K562 (cell line): ENCODE results near the gene MPC2. TPM values are rescaled to one million over a fixed set of nuclear protein-coding genes. Genes with fewer than 3 reads are reported as not detected.

Experiments
- KDM2B ChIP-seq: fragments of 250-450 bp; sonication (Bioruptor Pico); IDR thresholded peaks from 2 replicates; pipeline ENCODE4 v1.8.0; 2021; ENCODE audit warnings: mild to moderate bottlenecking, moderate library complexity
- NEUROD1 ChIP-seq: fragments of 150-350 bp; IDR thresholded peaks from 2 replicates; pipeline ENCODE4 v1.6.1; 2014; ENCODE audit warnings: borderline replicate concordance, low read length, low read depth; ENCODE audit not compliant: partially characterized antibody
- POLR2AphosphoS5 ChIP-seq: IDR thresholded peaks from 2 replicates; pipeline ENCODE4 v1.6.1; 2011; ENCODE audit warnings: mild to moderate bottlenecking, low read depth, low read length, moderate library complexity; ENCODE audit not compliant: control insufficient read depth, insufficient read depth
- TEAD2 ChIP-seq: fragments of 450-650 bp; IDR thresholded peaks from 2 replicates; pipeline ENCODE4 v1.6.1; 2016; ENCODE audit warnings: missing genetic modification characterization, control low read depth, missing compliant biosample characterization
- YBX1 ChIP-seq: fragments of 450-650 bp; IDR thresholded peaks from 2 replicates; pipeline ENCODE4 v1.7.1; 2016; ENCODE audit warnings: mild to moderate bottlenecking
- ZFX ChIP-seq: sonication (generic); formaldehyde crosslinking; IDR thresholded peaks from 2 replicates; pipeline ENCODE4 v1.8.0; 2022; ENCODE audit warnings: mild to moderate bottlenecking, missing genetic modification reagents, moderate library complexity
- ZNF175 ChIP-seq: fragments of 200-800 bp; sonication (Bioruptor generic); IDR thresholded peaks from 2 replicates; pipeline ENCODE4 v1.6.1; 2016; ENCODE audit warnings: low read depth, mild to moderate bottlenecking, missing genetic modification characterization, missing compliant biosample characterization
- ZNF316 ChIP-seq: fragments of 450-650 bp; IDR thresholded peaks from 2 replicates; pipeline ENCODE4 v1.6.1; 2016
- ZZZ3 ChIP-seq: fragments of 450-650 bp; IDR thresholded peaks from 2 replicates; pipeline ENCODE4 v1.6.1; 2016; ENCODE audit warnings: antibody characterized with exemption, mild to moderate bottlenecking, moderate library complexity
- polyA plus RNA-seq, 8 experiments: library from polyadenylated mRNA; depleted of rRNA in 4 of 8; stranded (reverse) in 5 of 8; unstranded in 3 of 8; fragments of >200 nt; fragmentation: Nextera tagmentation in 2 of 8; fragmentation: Illumina TruSeq in 1 of 8; extraction: Ambion mirVana in 2 of 8; extraction: Trizol in 1 of 8; gene quantifications; 2 replicates each; pipeline versions ENCODE4 v1.2.1 to v1.2.3, GENCODE V29; 2011 to 2014; ENCODE audit warnings: inconsistent platforms in 1 of 8, missing spikeins in 1 of 8
- total RNA-seq, 7 experiments: library from RNA; depleted of rRNA in 6 of 7; stranded (reverse); fragments of >200 nt in 6 of 7; fragmentation: Illumina TruSeq in 2 of 7; extraction: Trizol in 2 of 7; gene quantifications; 2 replicates each; pipeline versions ENCODE4 v1.2.1 to v1.2.3, GENCODE V29; 2011 to 2021; ENCODE audit warnings: low replicate concordance in 1 of 7
- TF ChIP-seq, protein P1 (sequence below): fragments of 450-650 bp; IDR thresholded peaks from 2 replicates; pipeline ENCODE4 v1.6.1; 2016; ENCODE audit warnings: low read depth, mild to moderate bottlenecking, moderate library complexity
- TF ChIP-seq, protein P2 (sequence below), 2 experiments: fragments of 450-650 bp; IDR thresholded peaks; 2 replicates each; pipeline ENCODE4 v1.6.1; 2016
- TF ChIP-seq, protein P3 (sequence below): sonication (generic); formaldehyde crosslinking; IDR thresholded peaks from 2 replicates; pipeline ENCODE4 v1.5.0; 2020; ENCODE audit warnings: missing genetic modification reagents
- TF ChIP-seq, protein P4 (sequence below), 2 experiments: fragments of 450-650 bp; IDR thresholded peaks; 2 replicates each; pipeline ENCODE4 v1.6.1; 2016; ENCODE audit warnings: mild to moderate bottlenecking in 2 of 2, borderline replicate concordance in 1 of 2, low read depth in 1 of 2, moderate library complexity in 1 of 2
- TF ChIP-seq, protein P5 (sequence below): fragments of 250-450 bp; sonication (Bioruptor Pico); IDR thresholded peaks from 2 replicates; pipeline ENCODE4 v1.8.0; 2022; ENCODE audit warnings: inconsistent platforms, mild to moderate bottlenecking, moderate library complexity, borderline replicate concordance

MPC2 gene
- total and polyA plus RNA-seq, 9 of the 15 experiments (the other 6 are each of a cell fraction or from before 2014, with no cell fraction given) = 70.7 to 179 (median 144) TPM

DNA sequence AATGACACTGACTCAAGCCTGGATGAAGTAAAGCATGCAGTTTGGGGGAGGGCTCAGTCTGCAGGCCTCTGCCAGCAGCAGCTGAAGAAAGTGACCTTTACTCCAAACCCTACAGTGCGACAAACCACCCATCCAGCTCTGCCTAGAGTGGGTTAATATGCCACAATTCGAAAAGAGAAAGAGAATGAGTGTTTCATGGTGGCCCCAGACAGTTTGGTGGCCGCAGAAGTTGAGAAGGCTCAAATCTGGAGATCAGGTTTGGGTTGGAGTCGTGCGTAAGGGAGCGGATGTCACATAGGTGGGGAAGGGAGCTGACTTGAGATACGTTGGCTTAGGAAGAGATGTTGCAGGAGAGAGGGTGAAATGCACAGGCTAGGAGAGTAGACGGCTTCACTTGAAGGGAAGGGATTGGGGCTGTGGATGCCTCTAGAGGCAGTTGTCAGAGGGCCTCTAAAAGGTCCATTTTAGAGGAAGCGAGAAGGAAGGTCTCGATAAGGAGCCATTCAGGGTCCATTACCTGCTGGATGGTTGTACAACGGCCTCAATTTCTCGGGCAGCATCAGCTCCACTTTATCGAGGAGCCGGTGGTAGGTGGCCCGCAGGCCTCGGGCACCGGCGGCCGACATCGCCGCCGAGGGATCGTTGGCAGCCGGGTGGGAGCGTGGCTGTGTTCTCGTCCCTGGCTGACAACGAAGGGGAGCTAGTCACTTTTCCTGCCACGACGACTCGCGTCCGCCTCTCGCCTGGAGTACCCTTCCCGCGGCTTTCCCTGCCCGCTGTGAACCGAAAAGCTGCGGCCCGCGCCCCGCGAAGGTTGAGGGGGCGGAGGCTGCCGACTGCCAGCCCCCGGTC lies 1.4 kb downstream of the MPC2 start (continued):
- TF ChIP-seq, protein P1, sequence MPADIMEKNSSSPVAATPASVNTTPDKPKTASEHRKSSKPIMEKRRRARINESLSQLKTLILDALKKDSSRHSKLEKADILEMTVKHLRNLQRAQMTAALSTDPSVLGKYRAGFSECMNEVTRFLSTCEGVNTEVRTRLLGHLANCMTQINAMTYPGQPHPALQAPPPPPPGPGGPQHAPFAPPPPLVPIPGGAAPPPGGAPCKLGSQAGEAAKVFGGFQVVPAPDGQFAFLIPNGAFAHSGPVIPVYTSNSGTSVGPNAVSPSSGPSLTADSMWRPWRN = no peak
- TF ChIP-seq NEUROD1 (no peak), KDM2B (CRISPR knock-in tag) (no peak; the same call in 1 of the 2 replicates), ZZZ3 (no peak), ZFX (peak; percentile 84), TEAD2 (no peak), POLR2AphosphoS5 (peak; percentile 86), ZNF175 (no peak), YBX1 (no peak), ZNF316 (no peak)
- TF ChIP-seq, protein P2, sequence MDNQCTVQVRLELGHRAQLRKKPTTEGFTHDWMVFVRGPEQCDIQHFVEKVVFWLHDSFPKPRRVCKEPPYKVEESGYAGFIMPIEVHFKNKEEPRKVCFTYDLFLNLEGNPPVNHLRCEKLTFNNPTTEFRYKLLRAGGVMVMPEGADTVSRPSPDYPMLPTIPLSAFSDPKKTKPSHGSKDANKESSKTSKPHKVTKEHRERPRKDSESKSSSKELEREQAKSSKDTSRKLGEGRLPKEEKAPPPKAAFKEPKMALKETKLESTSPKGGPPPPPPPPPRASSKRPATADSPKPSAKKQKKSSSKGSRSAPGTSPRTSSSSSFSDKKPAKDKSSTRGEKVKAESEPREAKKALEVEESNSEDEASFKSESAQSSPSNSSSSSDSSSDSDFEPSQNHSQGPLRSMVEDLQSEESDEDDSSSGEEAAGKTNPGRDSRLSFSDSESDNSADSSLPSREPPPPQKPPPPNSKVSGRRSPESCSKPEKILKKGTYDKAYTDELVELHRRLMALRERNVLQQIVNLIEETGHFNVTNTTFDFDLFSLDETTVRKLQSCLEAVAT (IDR thresholded peaks at IDR 0.05) = peak; percentile 85 to 90; a peak in 3 of 4 replicates
- TF ChIP-seq, protein P3, sequence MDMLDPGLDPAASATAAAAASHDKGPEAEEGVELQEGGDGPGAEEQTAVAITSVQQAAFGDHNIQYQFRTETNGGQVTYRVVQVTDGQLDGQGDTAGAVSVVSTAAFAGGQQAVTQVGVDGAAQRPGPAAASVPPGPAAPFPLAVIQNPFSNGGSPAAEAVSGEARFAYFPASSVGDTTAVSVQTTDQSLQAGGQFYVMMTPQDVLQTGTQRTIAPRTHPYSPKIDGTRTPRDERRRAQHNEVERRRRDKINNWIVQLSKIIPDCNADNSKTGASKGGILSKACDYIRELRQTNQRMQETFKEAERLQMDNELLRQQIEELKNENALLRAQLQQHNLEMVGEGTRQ (CRISPR knock-in tag) = no peak
- TF ChIP-seq, protein P4, sequence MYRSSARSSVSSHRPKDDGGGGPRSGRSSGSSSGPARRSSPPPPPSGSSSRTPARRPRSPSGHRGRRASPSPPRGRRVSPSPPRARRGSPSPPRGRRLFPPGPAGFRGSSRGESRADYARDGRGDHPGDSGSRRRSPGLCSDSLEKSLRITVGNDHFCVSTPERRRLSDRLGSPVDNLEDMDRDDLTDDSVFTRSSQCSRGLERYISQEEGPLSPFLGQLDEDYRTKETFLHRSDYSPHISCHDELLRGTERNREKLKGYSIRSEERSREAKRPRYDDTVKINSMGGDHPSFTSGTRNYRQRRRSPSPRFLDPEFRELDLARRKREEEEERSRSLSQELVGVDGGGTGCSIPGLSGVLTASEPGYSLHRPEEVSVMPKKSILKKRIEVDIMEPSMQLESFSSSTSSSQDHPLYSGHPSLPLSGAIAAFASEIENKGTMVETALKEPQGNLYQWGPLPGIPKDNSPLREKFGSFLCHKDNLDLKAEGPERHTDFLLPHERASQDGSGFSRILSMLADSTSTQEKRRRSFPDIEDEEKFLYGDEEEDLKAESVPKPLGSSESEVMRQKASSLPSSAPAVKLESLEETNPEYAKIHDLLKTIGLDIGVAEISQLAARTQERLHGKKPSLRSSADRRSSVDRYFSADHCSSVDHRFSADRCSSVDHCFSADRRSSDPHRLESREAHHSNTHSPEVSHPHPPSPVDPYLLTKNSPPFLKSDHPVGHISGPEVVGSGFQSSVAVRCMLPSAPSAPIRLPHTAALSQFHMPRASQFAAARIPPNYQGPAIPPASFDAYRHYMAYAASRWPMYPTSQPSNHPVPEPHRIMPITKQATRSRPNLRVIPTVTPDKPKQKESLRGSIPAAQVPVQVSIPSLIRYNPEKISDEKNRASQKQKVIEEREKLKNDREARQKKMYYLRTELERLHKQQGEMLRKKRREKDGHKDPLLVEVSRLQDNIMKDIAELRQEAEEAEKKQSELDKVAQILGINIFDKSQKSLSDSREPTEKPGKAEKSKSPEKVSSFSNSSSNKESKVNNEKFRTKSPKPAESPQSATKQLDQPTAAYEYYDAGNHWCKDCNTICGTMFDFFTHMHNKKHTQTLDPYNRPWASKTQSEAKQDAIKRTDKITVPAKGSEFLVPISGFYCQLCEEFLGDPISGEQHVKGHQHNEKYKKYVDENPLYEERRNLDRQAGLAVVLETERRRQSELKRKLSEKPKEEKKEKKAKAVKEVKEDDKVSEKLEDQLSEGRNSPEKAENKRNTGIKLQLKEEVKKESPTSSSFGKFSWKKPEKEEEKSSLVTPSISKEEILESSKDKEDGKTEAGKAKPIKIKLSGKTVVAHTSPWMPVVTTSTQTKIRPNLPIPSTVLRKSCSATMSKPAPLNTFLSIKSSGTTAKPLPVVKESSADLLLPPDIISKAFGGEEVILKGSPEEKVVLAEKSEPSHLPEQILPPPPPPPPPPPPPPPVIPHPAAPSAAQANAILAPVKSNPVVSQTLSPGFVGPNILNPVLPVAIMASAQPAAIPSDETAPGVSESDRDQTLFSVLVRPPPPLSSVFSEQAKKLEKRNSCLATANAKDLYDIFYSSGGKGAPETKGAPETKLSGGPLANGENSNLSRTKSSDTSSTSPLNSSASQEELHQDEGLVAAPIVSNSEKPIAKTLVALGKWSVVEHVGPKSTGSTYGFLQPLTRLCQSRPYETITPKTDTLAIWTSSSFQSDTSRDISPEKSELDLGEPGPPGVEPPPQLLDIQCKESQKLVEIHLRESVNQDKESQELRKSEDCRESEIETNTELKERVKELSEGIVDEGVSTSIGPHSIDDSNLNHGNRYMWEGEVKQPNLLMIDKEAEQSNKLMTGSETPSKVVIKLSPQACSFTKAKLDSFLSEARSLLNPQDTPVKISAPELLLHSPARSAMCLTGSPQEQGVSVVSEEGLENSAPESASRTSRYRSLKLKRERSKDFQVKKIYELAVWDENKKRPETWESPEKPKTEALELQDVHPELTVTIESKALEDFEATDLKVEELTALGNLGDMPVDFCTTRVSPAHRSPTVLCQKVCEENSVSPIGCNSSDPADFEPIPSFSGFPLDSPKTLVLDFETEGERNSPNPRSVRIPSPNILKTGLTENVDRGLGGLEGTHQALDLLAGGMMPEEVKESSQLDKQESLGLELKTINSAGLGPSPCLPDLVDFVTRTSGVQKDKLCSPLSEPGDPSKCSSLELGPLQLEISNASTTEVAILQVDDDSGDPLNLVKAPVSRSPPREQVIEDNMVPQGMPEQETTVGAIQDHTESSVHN (IDR thresholded peaks at IDR 0.05; ENCODE audit: borderline replicate concordance in 1 of 2, low read depth in 1 of 2) = no peak; a peak in 1 of 4 replicates
- TF ChIP-seq, protein P5, sequence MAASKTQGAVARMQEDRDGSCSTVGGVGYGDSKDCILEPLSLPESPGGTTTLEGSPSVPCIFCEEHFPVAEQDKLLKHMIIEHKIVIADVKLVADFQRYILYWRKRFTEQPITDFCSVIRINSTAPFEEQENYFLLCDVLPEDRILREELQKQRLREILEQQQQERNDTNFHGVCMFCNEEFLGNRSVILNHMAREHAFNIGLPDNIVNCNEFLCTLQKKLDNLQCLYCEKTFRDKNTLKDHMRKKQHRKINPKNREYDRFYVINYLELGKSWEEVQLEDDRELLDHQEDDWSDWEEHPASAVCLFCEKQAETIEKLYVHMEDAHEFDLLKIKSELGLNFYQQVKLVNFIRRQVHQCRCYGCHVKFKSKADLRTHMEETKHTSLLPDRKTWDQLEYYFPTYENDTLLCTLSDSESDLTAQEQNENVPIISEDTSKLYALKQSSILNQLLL (CRISPR knock-in tag) = no peak
